ENCODE data around the gene SPC24.

DNA sequence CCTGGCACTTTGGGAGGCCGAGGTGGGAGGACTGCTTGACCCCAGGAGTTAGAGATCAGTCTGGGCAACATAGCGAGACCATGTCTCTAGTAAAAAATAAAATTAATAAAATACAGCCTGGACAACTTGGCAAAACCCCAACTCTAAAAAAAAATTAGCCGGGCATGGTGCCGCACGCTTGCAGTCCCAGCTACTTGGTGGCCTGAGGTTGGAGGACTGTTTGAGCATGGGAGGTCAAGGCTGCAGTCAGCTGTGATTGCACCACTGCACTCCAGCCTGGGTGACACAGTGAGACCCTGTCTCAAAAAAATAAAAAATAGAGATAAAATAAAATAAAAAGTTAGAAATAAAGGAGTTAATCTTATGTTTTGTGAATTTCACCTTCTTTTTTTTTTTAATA, 15.6 kb upstream of the SPC24 start:
- no peak for TF ChIP-seq EZH2 (IDR thresholded peaks at IDR 0.05; ENCODE audit: low read depth)
- TF ChIP-seq, protein P1, sequence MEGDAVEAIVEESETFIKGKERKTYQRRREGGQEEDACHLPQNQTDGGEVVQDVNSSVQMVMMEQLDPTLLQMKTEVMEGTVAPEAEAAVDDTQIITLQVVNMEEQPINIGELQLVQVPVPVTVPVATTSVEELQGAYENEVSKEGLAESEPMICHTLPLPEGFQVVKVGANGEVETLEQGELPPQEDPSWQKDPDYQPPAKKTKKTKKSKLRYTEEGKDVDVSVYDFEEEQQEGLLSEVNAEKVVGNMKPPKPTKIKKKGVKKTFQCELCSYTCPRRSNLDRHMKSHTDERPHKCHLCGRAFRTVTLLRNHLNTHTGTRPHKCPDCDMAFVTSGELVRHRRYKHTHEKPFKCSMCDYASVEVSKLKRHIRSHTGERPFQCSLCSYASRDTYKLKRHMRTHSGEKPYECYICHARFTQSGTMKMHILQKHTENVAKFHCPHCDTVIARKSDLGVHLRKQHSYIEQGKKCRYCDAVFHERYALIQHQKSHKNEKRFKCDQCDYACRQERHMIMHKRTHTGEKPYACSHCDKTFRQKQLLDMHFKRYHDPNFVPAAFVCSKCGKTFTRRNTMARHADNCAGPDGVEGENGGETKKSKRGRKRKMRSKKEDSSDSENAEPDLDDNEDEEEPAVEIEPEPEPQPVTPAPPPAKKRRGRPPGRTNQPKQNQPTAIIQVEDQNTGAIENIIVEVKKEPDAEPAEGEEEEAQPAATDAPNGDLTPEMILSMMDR (conservative IDR thresholded peaks at IDR 0.05) = no peak

Data from PC-9 (cell line).